Sigmoid colon (tissue), 4 donors: ENCODE data around the gene C19orf25.

Experiments used
- CTCF ChIP-seq, 4 experiments: fragments of 450-650 bp in 3 of 4; fragments of 200-600 bp in 1 of 4; IDR thresholded peaks; one replicate each; pipeline ENCODE4 v1.5.1; 2016 to 2019; ENCODE audit warnings: antibody characterized with exemption in 4 of 4, mild to moderate bottlenecking in 3 of 4, moderate library complexity in 2 of 4
- POLR2A ChIP-seq, 2 donors: fragments of 450-650 bp; IDR thresholded peaks; one replicate each; pipeline ENCODE4 v1.6.1; 2016; ENCODE audit warnings: antibody characterized with exemption in 2 of 2, mild to moderate bottlenecking in 2 of 2, moderate library complexity in 2 of 2
- POLR2AphosphoS5 ChIP-seq, 4 donors: sonication (generic); formaldehyde crosslinking; IDR thresholded peaks; one replicate each; pipeline ENCODE4 v1.6.1; 2017; ENCODE audit warnings: antibody characterized with exemption in 4 of 4

- TF ChIP-seq CTCF (IDR thresholded peaks at IDR 0.05) (no peak), POLR2A (IDR thresholded peaks at IDR 0.05) (no peak), POLR2AphosphoS5 (IDR thresholded peaks at IDR 0.05) (no peak)
Measured at GRCh38 chr19:1514986-1515721, 36.1 kb upstream of the C19orf25 start.
